ENCODE results near the gene VTN. TPM values are rescaled to one million over a fixed set of nuclear protein-coding genes. Genes with fewer than 3 reads are reported as not detected.

VTN gene
- polyA plus RNA-seq, 1 donor (not counting 4 experiments of a cell fraction or from before 2014, with no cell fraction given) = not detected

- dilution Hi-C loops (cut with MboI; ENCODE audit: extremely low pct_ligation_motif_present, low sequenced_read_pairs) = no loop called here
- no peak overlapping the region for H3K27ac ChIP-seq (ENCODE audit: control insufficient read depth, insufficient read depth, low read length)
- FAIRE-seq (no peak), DNase-seq (ENCODE audit: low read depth, low spot score) (no peak)
- no peaks in the 10 kb centered on the region for H3K9me3 ChIP-seq (ENCODE audit: control insufficient read depth, low read depth, low read length)
- H3K9ac ChIP-seq (ENCODE audit: control insufficient read depth, extremely low read depth, insufficient read depth, low read length) = no peak overlapping the region
- no peaks in the 10 kb centered on the region for H3K36me3 ChIP-seq (ENCODE audit: control insufficient read depth in 2 of 2, extremely low read depth in 1 of 2, insufficient read depth in 2 of 2, low read length in 2 of 2)
- no peaks in the 10 kb centered on the region for H3K79me2 ChIP-seq (ENCODE audit: control insufficient read depth, insufficient read depth, low read length)
- TF ChIP-seq EZH2 (IDR thresholded peaks at IDR 0.05; ENCODE audit: low read length) (no peak), CTCF (optimal IDR thresholded peaks at IDR 0.05 in 1 of 3, IDR thresholded peaks at IDR 0.05 in 1 of 3, conservative IDR thresholded peaks at IDR 0.05 in 1 of 3; ENCODE audit: extremely low read depth in 1 of 3, insufficient read depth in 2 of 3, low read length in 3 of 3) (no peak)
- no peaks in the 10 kb centered on the region for H4K20me1 ChIP-seq (ENCODE audit: control insufficient read depth, extremely low read depth, insufficient read depth, low read length)
- peaks cover 12% of the 10 kb centered on the region for H3K4me1 ChIP-seq (ENCODE audit: control insufficient read depth, extremely low read depth, insufficient read depth, low read length)
- H3K9me1 ChIP-seq (ENCODE audit: control insufficient read depth, extremely low read depth, insufficient read depth, low read length) = no peaks in the 10 kb centered on the region
- H2AFZ ChIP-seq (ENCODE audit: control insufficient read depth, low read length) = no peak overlapping the region
- no peaks in the 10 kb centered on the region for H3K27me3 ChIP-seq (ENCODE audit: control insufficient read depth, extremely low read depth, insufficient read depth, low read length)
- no peak overlapping the region for H3K4me3 ChIP-seq (ENCODE audit: control insufficient read depth in 2 of 3, extremely low read depth in 1 of 3, insufficient read depth in 2 of 3, low read depth in 1 of 3, low read length in 3 of 3)
- no peak overlapping the region for H3K4me2 ChIP-seq (ENCODE audit: control insufficient read depth, extremely low read depth, insufficient read depth, low read depth, low read length)
Measured at GRCh38 chr17:28396635-28397239, 26.6 kb upstream of the VTN start.

- no peak for TF ChIP-seq CTCF (optimal IDR thresholded peaks at IDR 0.05 in 1 of 3, IDR thresholded peaks at IDR 0.05 in 1 of 3, conservative IDR thresholded peaks at IDR 0.05 in 1 of 3; ENCODE audit: extremely low read depth in 1 of 3, insufficient read depth in 2 of 3, low read length in 3 of 3)
- TF ChIP-seq EZH2 (IDR thresholded peaks at IDR 0.05; ENCODE audit: low read length) = no peak
- Histone ChIP-seq H3K27ac (ENCODE audit: control insufficient read depth, insufficient read depth, low read length) (no peak overlapping the region), H3K4me3 (ENCODE audit: control insufficient read depth in 2 of 3, extremely low read depth in 1 of 3, insufficient read depth in 2 of 3, low read depth in 1 of 3, low read length in 3 of 3) (no peak overlapping the region), H3K9me3 (ENCODE audit: control insufficient read depth, low read depth, low read length) (no peaks in the 10 kb centered on the region), H4K20me1 (ENCODE audit: control insufficient read depth, extremely low read depth, insufficient read depth, low read length) (no peaks in the 10 kb centered on the region), H3K27me3 (ENCODE audit: control insufficient read depth, extremely low read depth, insufficient read depth, low read length) (no peaks in the 10 kb centered on the region), H3K9ac (ENCODE audit: control insufficient read depth, extremely low read depth, insufficient read depth, low read length) (no peak overlapping the region), H3K9me1 (ENCODE audit: control insufficient read depth, extremely low read depth, insufficient read depth, low read length) (no peaks in the 10 kb centered on the region), H3K4me1 (ENCODE audit: control insufficient read depth, extremely low read depth, insufficient read depth, low read length) (peaks cover 10% of the 10 kb centered on the region), H2AFZ (ENCODE audit: control insufficient read depth, low read length) (no peak overlapping the region), H3K4me2 (ENCODE audit: control insufficient read depth, extremely low read depth, insufficient read depth, low read depth, low read length) (no peak overlapping the region), H3K79me2 (ENCODE audit: control insufficient read depth, insufficient read depth, low read length) (no peaks in the 10 kb centered on the region), H3K36me3 (ENCODE audit: control insufficient read depth in 2 of 2, extremely low read depth in 1 of 2, insufficient read depth in 2 of 2, low read length in 2 of 2) (no peaks in the 10 kb centered on the region)
- dilution Hi-C loops (cut with MboI; ENCODE audit: extremely low pct_ligation_motif_present, low sequenced_read_pairs) = no loop called here
- no peak for DNase-seq (ENCODE audit: low read depth, low spot score)
- no peak for FAIRE-seq
Measured at GRCh38 chr17:28395968-28396367, 25.9 kb upstream of the VTN start.

All from keratinocyte (primary cell).